GM12878 (cell line): ENCODE measurements around the gene BMERB1.
"Not testable (repeated sequence)": the region's sequence is repeated elsewhere in the genome, so short reads cannot be mapped to it uniquely, and the experiment has no call there.

ENCODE experiments used
- CBX3 ChIP-seq: fragments of 200-600 bp; sonication (generic); IDR thresholded peaks from 2 replicates; pipeline ENCODE4 v1.6.1; 2016; ENCODE audit warnings: low read depth, borderline replicate concordance
- CHD2 ChIP-seq: IDR thresholded peaks from 2 replicates; pipeline ENCODE4 v1.6.1; 2011; ENCODE audit warnings: low read depth, low read length, improper control_type of control experiment, borderline replicate concordance
- CTCF ChIP-seq, 3 experiments: IDR thresholded peaks in 2 of 3; conservative IDR thresholded peaks in 1 of 3; 2 replicates each; pipeline ENCODE4 v1.5.1; 2011; ENCODE audit warnings: low read depth in 3 of 3, low read length in 3 of 3, mild to moderate bottlenecking in 3 of 3, control low read depth in 2 of 3, moderate library complexity in 2 of 3, inconsistent platforms in 1 of 3, mixed read lengths in 1 of 3; ENCODE audit not compliant: control insufficient read depth in 2 of 3, insufficient read depth in 1 of 3; ENCODE audit errors: extremely low read depth in 1 of 3
- E2F4 ChIP-seq: IDR thresholded peaks from 2 replicates; pipeline ENCODE4 v1.6.1; 2012; ENCODE audit warnings: low read depth, low read length, improper control_type of control experiment
- IKZF1 ChIP-seq: fragments of 450-650 bp; conservative IDR thresholded peaks from 2 replicates; pipeline ENCODE4 v1.6.1; 2017; ENCODE audit warnings: antibody characterized with exemption, mild to moderate bottlenecking
- IRF3 ChIP-seq: fragments of 450-650 bp; IDR thresholded peaks from 2 replicates; pipeline ENCODE4 v1.6.1; 2014; ENCODE audit warnings: mild to moderate bottlenecking
- JUND ChIP-seq: IDR thresholded peaks from 2 replicates; pipeline ENCODE4 v1.6.1; 2012; ENCODE audit warnings: low read depth, mild to moderate bottlenecking, low read length, improper control_type of control experiment, moderate library complexity
- NRF1 ChIP-seq: conservative IDR thresholded peaks from 2 replicates; pipeline ENCODE4 v1.6.1; 2011; ENCODE audit warnings: mild to moderate bottlenecking, low read depth, low read length, improper control_type of control experiment
- SIN3A ChIP-seq: IDR thresholded peaks from 2 replicates; pipeline ENCODE4 v1.6.1; 2012; ENCODE audit warnings: low read depth, low read length, improper control_type of control experiment
- STAT3 ChIP-seq: IDR thresholded peaks from 2 replicates; pipeline ENCODE4 v1.6.1; 2011; ENCODE audit warnings: low read depth, low read length, improper control_type of control experiment
- ZNF274 ChIP-seq: IDR thresholded peaks from one replicate; pipeline ENCODE4 v1.8.0; 2011; ENCODE audit not compliant: insufficient read length, insufficient read depth

GRCh38 chr16:15454933-15455332 lies 20.5 kb downstream of the BMERB1 start:
- not testable (repeated sequence) for TF ChIP-seq IKZF1; JUND; CTCF (IDR thresholded peaks at IDR 0.05 in 2 of 3, conservative IDR thresholded peaks at IDR 0.05 in 1 of 3; ENCODE audit: control insufficient read depth in 2 of 3, extremely low read depth in 1 of 3, insufficient read depth in 1 of 3, low read depth in 3 of 3, low read length in 3 of 3); E2F4; CBX3; IRF3; NRF1; STAT3; ZNF274; CHD2; SIN3A
